Measurements from ENCODE around the gene C12orf57. TPM values are rescaled to one million over a fixed set of nuclear protein-coding genes. Genes with fewer than 3 reads are reported as not detected.

Gene C12orf57
- total and polyA plus RNA-seq, 9 of the 15 experiments (the other 6 are each of a cell fraction or from before 2014, with no cell fraction given) = 26.7 to 191 (median 107) TPM

DNA sequence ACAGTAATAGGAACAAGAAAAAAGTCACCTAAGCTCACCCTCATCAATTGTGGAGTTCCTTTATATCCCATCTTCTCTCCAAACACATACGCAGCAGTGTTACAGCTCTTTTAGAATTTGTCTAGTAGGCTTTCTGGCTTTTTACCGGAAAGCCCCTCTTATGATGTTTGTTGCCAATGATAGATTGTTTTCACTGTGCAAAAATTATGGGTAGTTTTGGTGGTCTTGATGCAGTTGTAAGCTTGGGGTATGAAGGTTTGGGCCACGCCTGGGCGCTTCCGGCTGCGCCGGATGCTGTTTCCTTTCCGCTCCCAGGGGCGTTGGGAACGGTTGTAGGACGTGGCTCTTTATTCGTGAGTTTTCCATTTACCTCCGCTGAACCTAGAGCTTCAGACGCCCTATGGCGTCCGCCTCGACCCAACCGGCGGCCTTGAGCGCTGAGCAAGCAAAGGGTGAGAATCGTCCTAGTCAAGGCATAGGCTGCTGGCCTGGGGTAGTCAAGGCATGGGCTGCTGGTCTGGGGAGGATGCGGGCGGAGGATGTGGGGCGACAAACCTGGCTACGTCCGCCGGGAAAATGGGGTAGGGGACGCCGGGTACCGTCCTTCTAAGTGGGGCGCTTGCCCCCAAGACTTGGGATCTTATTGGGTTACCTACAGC lies at the start of gene C12orf57, which contains the start of gene RNU7-1 (continued):
- TF ChIP-seq, protein P1, sequence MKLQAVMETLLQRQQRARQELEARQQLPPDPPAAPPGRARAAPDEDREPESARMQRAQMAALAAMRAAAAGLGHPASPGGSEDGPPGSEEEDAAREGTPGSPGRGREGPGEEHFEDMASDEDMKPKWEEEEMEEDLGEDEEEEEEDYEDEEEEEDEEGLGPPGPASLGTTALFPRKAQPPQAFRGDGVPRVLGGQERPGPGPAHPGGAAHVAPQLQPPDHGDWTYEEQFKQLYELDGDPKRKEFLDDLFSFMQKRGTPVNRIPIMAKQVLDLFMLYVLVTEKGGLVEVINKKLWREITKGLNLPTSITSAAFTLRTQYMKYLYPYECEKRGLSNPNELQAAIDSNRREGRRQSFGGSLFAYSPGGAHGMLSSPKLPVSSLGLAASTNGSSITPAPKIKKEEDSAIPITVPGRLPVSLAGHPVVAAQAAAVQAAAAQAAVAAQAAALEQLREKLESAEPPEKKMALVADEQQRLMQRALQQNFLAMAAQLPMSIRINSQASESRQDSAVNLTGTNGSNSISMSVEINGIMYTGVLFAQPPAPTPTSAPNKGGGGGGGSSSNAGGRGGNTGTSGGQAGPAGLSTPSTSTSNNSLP (IDR thresholded peaks at IDR 0.05; ENCODE audit: borderline replicate concordance, low read depth, low read length) = 0 out of 2 replicates have a peak, but pooled peaks have one; percentile 43
- peak; percentile 50; the same call in 1 of the 2 replicates for TF ChIP-seq TAF7 (tag; IDR thresholded peaks at IDR 0.05)
- TF ChIP-seq NCOA1 (IDR thresholded peaks at IDR 0.05; ENCODE audit: low read depth) = no peak; the same call in 1 of the 2 replicates
- TF ChIP-seq, protein P2, sequence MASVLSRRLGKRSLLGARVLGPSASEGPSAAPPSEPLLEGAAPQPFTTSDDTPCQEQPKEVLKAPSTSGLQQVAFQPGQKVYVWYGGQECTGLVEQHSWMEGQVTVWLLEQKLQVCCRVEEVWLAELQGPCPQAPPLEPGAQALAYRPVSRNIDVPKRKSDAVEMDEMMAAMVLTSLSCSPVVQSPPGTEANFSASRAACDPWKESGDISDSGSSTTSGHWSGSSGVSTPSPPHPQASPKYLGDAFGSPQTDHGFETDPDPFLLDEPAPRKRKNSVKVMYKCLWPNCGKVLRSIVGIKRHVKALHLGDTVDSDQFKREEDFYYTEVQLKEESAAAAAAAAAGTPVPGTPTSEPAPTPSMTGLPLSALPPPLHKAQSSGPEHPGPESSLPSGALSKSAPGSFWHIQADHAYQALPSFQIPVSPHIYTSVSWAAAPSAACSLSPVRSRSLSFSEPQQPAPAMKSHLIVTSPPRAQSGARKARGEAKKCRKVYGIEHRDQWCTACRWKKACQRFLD (CRISPR knock-in tag; IDR thresholded peaks at IDR 0.05) = peak; percentile 33; the same call in 1 of the 2 replicates
- peak in 1 of 2 experiments; percentile 88; a peak in 2 of 4 replicates for TF ChIP-seq TEAD1 (CRISPR knock-in tag; IDR thresholded peaks at IDR 0.05)
- TF ChIP-seq MTA3 (IDR thresholded peaks at IDR 0.05; ENCODE audit: borderline replicate concordance) = peak; percentile 90
- peak; percentile 95 for TF ChIP-seq GABPB2 (CRISPR knock-in tag; conservative IDR thresholded peaks at IDR 0.05)
- peak; percentile 99 for TF ChIP-seq GTF2F1 (IDR thresholded peaks at IDR 0.05; ENCODE audit: low read depth, low read length)
- TF ChIP-seq SMAD4 (CRISPR knock-in tag; conservative IDR thresholded peaks at IDR 0.05) = 0 out of 2 replicates have a peak, but pooled peaks have one; percentile 5
- TF ChIP-seq SIN3B (IDR thresholded peaks at IDR 0.05; ENCODE audit: low read depth) = peak; percentile 45; the same call in 1 of the 2 replicates
- TF ChIP-seq ZFP30 (CRISPR knock-in tag; IDR thresholded peaks at IDR 0.05; ENCODE audit: borderline replicate concordance) = peak; percentile 92; the same call in 1 of the 2 replicates
- TF ChIP-seq HNRNPUL1 (IDR thresholded peaks at IDR 0.05; ENCODE audit: low read length) = peak; percentile 97
- TF ChIP-seq, protein P3, sequence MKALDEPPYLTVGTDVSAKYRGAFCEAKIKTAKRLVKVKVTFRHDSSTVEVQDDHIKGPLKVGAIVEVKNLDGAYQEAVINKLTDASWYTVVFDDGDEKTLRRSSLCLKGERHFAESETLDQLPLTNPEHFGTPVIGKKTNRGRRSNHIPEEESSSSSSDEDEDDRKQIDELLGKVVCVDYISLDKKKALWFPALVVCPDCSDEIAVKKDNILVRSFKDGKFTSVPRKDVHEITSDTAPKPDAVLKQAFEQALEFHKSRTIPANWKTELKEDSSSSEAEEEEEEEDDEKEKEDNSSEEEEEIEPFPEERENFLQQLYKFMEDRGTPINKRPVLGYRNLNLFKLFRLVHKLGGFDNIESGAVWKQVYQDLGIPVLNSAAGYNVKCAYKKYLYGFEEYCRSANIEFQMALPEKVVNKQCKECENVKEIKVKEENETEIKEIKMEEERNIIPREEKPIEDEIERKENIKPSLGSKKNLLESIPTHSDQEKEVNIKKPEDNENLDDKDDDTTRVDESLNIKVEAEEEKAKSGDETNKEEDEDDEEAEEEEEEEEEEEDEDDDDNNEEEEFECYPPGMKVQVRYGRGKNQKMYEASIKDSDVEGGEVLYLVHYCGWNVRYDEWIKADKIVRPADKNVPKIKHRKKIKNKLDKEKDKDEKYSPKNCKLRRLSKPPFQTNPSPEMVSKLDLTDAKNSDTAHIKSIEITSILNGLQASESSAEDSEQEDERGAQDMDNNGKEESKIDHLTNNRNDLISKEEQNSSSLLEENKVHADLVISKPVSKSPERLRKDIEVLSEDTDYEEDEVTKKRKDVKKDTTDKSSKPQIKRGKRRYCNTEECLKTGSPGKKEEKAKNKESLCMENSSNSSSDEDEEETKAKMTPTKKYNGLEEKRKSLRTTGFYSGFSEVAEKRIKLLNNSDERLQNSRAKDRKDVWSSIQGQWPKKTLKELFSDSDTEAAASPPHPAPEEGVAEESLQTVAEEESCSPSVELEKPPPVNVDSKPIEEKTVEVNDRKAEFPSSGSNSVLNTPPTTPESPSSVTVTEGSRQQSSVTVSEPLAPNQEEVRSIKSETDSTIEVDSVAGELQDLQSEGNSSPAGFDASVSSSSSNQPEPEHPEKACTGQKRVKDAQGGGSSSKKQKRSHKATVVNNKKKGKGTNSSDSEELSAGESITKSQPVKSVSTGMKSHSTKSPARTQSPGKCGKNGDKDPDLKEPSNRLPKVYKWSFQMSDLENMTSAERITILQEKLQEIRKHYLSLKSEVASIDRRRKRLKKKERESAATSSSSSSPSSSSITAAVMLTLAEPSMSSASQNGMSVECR (CRISPR knock-in tag; IDR thresholded peaks at IDR 0.05) = no peak; the same call in none of the 2 replicates
- TF ChIP-seq GTF2A2 (tag; IDR thresholded peaks at IDR 0.05) = peak; percentile 97
- TF ChIP-seq, protein P4, sequence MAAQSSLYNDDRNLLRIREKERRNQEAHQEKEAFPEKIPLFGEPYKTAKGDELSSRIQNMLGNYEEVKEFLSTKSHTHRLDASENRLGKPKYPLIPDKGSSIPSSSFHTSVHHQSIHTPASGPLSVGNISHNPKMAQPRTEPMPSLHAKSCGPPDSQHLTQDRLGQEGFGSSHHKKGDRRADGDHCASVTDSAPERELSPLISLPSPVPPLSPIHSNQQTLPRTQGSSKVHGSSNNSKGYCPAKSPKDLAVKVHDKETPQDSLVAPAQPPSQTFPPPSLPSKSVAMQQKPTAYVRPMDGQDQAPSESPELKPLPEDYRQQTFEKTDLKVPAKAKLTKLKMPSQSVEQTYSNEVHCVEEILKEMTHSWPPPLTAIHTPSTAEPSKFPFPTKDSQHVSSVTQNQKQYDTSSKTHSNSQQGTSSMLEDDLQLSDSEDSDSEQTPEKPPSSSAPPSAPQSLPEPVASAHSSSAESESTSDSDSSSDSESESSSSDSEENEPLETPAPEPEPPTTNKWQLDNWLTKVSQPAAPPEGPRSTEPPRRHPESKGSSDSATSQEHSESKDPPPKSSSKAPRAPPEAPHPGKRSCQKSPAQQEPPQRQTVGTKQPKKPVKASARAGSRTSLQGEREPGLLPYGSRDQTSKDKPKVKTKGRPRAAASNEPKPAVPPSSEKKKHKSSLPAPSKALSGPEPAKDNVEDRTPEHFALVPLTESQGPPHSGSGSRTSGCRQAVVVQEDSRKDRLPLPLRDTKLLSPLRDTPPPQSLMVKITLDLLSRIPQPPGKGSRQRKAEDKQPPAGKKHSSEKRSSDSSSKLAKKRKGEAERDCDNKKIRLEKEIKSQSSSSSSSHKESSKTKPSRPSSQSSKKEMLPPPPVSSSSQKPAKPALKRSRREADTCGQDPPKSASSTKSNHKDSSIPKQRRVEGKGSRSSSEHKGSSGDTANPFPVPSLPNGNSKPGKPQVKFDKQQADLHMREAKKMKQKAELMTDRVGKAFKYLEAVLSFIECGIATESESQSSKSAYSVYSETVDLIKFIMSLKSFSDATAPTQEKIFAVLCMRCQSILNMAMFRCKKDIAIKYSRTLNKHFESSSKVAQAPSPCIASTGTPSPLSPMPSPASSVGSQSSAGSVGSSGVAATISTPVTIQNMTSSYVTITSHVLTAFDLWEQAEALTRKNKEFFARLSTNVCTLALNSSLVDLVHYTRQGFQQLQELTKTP (IDR thresholded peaks at IDR 0.05; ENCODE audit: low read depth in 1 of 2, partially characterized antibody in 2 of 2) = peak in 1 of 2 experiments; percentile 82
